Mucosa of descending colon (tissue), 3 donors: ENCODE results near the gene PFKFB4. TPM values are rescaled to one million over a fixed set of nuclear protein-coding genes. Genes with fewer than 3 reads are reported as not detected.
A peak's percentile ranks its signal among the peaks of the same experiment; 100 is the strongest.
"Not testable (repeated sequence)": the region's sequence is repeated elsewhere in the genome, so short reads cannot be mapped to it uniquely, and the experiment has no call there.

Experiments
- ATAC-seq: fragments of 200-7000 bp; cut with Tn5 transposase; one replicate; pipeline ENCODE4 v1.9.1; 2020; ENCODE audit warnings: mild to moderate bottlenecking, moderate library complexity
- DNase-seq, 3 donors: peaks; one replicate each; pipeline ENCODE4 v3.0.0-alpha.2; 2020
- H3K36me3 ChIP-seq: fragments of 200-600 bp; one replicate; pipeline ENCODE4 v1.8.0; 2021; ENCODE audit warnings: low read depth, mild to moderate bottlenecking
- H3K4me1 ChIP-seq: fragments of 200-600 bp; one replicate; pipeline ENCODE4 v1.8.0; 2021; ENCODE audit warnings: low read depth, mild to moderate bottlenecking
- H3K4me3 ChIP-seq: fragments of 200-600 bp; one replicate; pipeline ENCODE4 v1.8.0; 2021; ENCODE audit warnings: mild to moderate bottlenecking
- H3K9me3 ChIP-seq: fragments of 200-600 bp; one replicate; pipeline ENCODE4 v1.8.0; 2021; ENCODE audit warnings: mild to moderate bottlenecking
- CTCF ChIP-seq: fragments of 200-600 bp; IDR thresholded peaks from one replicate; pipeline ENCODE4 v1.8.0; 2022; ENCODE audit warnings: antibody characterized with exemption, mild to moderate bottlenecking
- intact Hi-C, 2 donors: fragments of 100-400 bp; cut with DNase I in 1 of 2; cut with micrococcal nuclease in 1 of 2; formaldehyde crosslinking; loops; one replicate each; pipeline versions ENCODE4 v1.11.0 to v1.11.1; 2022; cut with DNase I, micrococcal nuclease
- total RNA-seq, 3 donors: library from RNA; stranded (reverse); fragmentation: NEBNext Ultra II Directional in 2 of 3; extraction: Animal tissue kit (Norgen Biotek cat#: 25700) in 2 of 3; gene quantifications; one replicate each; pipeline versions ENCODE4 v1.2.1 to v1.2.4, GENCODE V29; 2021 to 2023
- donor health status: DM: no; HTN: no; CAD: no; lungs with moderate emphysema.
- donor health status: DM: no; HTN: no; CAD: no.
- donor health status: DM: no; HTN: yes; CAD: no.

Gene PFKFB4
- total RNA-seq, 3 donors from 2014 or later, result 4.4 to 14.2 (median 10.8) TPM

DNA sequence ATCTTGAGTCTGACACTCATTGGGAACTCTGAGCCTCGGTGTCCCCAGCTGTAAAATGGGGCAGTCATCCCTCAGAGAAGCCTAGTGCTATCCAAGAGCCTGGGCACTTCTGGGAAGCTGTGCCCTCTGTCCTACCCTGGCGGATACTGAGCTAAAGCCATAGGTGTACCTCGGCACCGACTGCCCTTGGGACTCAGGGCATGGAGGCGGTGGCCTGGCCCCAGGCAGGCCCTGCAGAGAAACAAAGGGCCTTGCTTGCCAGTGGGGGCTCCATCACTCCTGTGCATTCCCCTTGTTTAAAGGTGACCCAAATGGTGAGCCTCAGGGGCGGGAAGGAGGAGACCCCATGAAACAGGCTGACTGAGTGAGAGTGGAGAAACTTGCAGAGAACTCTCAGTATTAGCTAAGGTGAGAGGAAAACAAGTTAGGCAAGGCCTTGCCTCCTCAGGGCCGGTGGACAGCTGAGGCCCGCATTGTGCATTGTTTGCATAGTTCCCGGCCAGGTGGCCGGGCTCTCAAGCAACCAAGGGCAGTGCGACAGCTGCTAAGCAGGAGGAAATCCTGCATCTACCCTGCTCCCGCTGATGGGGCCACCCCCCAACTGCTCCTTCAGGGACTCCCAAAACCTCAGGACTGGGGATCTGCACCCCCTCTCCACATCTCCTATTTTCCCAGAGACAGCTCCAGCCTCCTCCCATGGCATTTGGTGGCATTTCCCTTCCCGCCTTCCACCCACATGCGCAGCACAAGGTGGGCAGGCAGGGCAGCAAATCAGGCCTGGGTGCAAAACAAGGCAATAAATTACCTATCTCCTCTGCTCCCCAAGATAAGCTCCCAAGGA, 4.3 kb downstream of the PFKFB4 start:
- intact Hi-C loops, result loop anchor here in 1 of 2 donors (10.0 kb wide), 1 partner anchor 278 kb away; no protein-coding TSS in a partner anchor
- DNase-seq, result peak; percentile 43 to 68 (median 44)
- peaks cover 3% of the 10 kb centered on the region for H3K36me3 ChIP-seq
- peaks cover 24% of the 10 kb centered on the region for H3K4me1 ChIP-seq
- ATAC-seq, result peak; percentile 5
- H3K4me3 ChIP-seq, result no peak overlapping the region
- TF ChIP-seq CTCF, result no peak
- no peaks in the 10 kb centered on the region for H3K9me3 ChIP-seq

DNA sequence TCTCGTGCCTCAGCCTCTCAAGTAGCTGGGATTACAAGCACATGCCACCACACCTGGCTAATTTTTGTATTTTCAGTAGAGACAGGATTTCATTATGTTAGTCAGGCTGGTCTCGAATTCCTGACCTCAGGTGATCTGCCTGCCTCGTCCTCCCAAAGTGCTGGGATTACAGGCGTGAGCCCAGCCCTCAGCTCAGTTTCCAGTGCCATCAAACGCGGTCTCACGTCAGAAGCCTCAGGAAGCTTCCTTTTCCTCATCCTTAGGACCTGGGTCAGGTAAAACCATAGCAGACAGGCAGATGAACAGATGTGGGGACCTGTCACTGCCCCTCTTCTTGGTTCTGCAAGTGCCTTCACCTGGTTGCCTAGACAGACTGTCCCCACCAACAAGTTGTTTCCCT, 5.0 kb downstream of the PFKFB4 start:
- H3K36me3 ChIP-seq, H3K4me3 ChIP-seq, ATAC-seq, DNase-seq, H3K9me3 ChIP-seq: not testable (repeated sequence)
- intact Hi-C loops, result loop anchor here in 1 of 2 donors (10.0 kb wide), 1 partner anchor 277 kb away; no protein-coding TSS in a partner anchor
- H3K4me1 ChIP-seq, result peaks cover 19% of the 10 kb centered on the region

GRCh38 chr3:48548729-48549705, 7.6 kb downstream of the PFKFB4 start:
- ATAC-seq, result peak; percentile 90
- peak; percentile 81 to 92 (median 89) for DNase-seq
- no peaks in the 10 kb centered on the region for H3K36me3 ChIP-seq
- H3K4me1 ChIP-seq, result peaks cover 11% of the 10 kb centered on the region
- no peak overlapping the region for H3K4me3 ChIP-seq
- no peaks in the 10 kb centered on the region for H3K9me3 ChIP-seq
- intact Hi-C loops, result loop anchor here (5.0 kb wide), 2 partner anchors 82 to 87 kb away; a partner anchor contains a TSS
- peak; percentile 76 for TF ChIP-seq CTCF

DNA sequence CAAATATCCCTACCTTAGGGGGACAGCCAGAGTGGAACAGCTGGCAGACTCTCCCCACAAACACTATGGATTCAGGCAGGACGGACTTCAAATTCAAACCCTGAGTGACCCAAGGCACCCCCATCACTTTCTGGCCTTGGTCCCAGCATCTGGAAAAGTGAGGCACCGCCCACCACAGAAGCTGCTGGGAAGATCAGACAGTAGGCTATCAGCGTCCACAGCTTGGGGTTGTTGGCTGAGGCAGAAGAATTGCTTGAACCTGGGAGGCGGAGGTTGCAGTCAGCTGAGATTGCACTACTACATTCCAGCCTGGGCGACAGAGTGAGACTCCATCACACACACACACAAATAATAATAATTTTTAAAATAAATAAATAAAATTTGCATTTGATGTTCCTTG, 8.5 kb downstream of the PFKFB4 start:
- DNase-seq, result no peak
- ATAC-seq, result no peak
- Histone ChIP-seq H3K36me3 (no peaks in the 10 kb centered on the region), H3K4me1 (peaks cover 6% of the 10 kb centered on the region), H3K9me3 (no peaks in the 10 kb centered on the region), H3K4me3 (no peak overlapping the region)
- intact Hi-C loops, result loop anchor here (5.0 kb wide), 2 partner anchors 81 to 86 kb away; a partner anchor contains a TSS
- no peak for TF ChIP-seq CTCF

DNA sequence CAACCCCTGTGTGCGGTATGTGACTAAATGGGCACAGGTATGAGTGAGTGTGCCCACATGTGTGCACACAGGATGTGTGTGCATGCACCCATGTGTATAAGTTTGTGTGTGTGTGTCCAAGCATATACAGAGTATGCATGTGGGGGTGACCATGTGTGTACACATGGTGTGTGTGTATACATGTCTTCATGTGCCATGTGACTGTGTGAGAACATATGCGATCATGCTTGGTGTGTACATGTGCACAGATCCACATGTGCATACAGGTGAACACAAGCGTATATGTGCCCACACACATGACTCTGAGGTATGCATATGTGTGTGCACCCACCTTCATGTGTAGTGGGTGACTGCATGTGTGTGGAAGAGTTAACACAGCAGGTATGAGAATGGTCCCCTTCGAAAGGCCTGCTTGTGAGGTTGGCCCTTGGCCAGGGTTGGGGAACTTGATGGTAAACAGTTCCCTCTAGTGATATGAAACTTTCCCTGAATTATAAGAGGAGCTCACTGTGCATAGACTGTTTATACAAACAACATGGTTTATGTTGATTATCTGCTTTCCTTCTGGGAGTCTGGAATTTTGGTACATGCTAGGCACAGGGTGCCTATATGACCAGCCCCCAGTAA, 10.3 kb downstream of the PFKFB4 start:
- Histone ChIP-seq H3K4me3 (no peak overlapping the region), H3K36me3 (no peaks in the 10 kb centered on the region), H3K4me1 (no peaks in the 10 kb centered on the region), H3K9me3 (no peaks in the 10 kb centered on the region)
- no peak for ATAC-seq
- DNase-seq, result no peak
- no peak for TF ChIP-seq CTCF
- intact Hi-C loops, result loop anchor here (5.0 kb wide), 2 partner anchors 79 to 84 kb away; a partner anchor contains a TSS
